OCI-LY3 (cell line): ENCODE results near the gene GIMAP7.
"Not testable (repeated sequence)": the region's sequence is repeated elsewhere in the genome, so short reads cannot be mapped to it uniquely, and the experiment has no call there.

Experiments used
- CTCF ChIP-seq: fragments of 200-600, 300-600 bp; sonication (generic); IDR thresholded peaks from 2 replicates; pipeline ENCODE4 v1.5.1; 2014; ENCODE audit warnings: antibody characterized with exemption, low read length, low read depth
- EZH2phosphoT487 ChIP-seq: fragments of 200-600 bp; shearing (Covaris generic); IDR thresholded peaks from 2 replicates; pipeline ENCODE4 v1.6.1; 2018; ENCODE audit warnings: antibody characterized with exemption, mixed run types, low read depth

- TF ChIP-seq CTCF, EZH2phosphoT487: not testable (repeated sequence)
Observed at GRCh38 chr7:150484071-150484470, 30.6 kb upstream of the GIMAP7 start.
